GM23338 (cell line): ENCODE results near the gene GART. TPM values are rescaled to one million over a fixed set of nuclear protein-coding genes. Genes with fewer than 3 reads are reported as not detected.

ENCODE experiments used
- ATAC-seq: fragments of 200-7000 bp; cut with Tn5 transposase; 3 replicates; pipeline ENCODE4 v1.9.1; 2020
- DNase-seq: peaks from one replicate; pipeline ENCODE4 v3.0.0-alpha.2; 2015; ENCODE audit warnings: low spot score
- H2AFZ ChIP-seq: fragments of 200-600 bp; sonication (generic); 2 replicates; pipeline ENCODE4 v1.8.0; 2016; ENCODE audit warnings: antibody characterized with exemption, mild to moderate bottlenecking, moderate library complexity
- H3F3A ChIP-seq: fragments of 200-600 bp; sonication (generic); replicated peaks from 2 replicates; pipeline ENCODE4 v1.8.0; 2017; ENCODE audit warnings: antibody characterized with exemption, mixed run types, low read depth
- H3K27ac ChIP-seq: fragments of 200-600 bp; sonication (generic); 2 replicates; pipeline ENCODE4 v1.6.1; 2016; ENCODE audit warnings: low read depth
- H3K27me3 ChIP-seq: fragments of 200-600 bp; sonication (generic); 2 replicates; pipeline ENCODE4 v1.8.0; 2016; ENCODE audit warnings: mild to moderate bottlenecking, mixed run types, moderate library complexity; ENCODE audit not compliant: insufficient read depth
- H3K36me3 ChIP-seq: fragments of 200-600 bp; sonication (generic); 2 replicates; pipeline ENCODE4 v1.8.0; 2016; ENCODE audit warnings: mild to moderate bottlenecking; ENCODE audit not compliant: insufficient read depth
- H3K4me1 ChIP-seq: fragments of 200-600 bp; sonication (generic); 2 replicates; pipeline ENCODE4 v1.8.0; 2016; ENCODE audit warnings: mild to moderate bottlenecking, moderate library complexity; ENCODE audit not compliant: insufficient read depth
- H3K4me2 ChIP-seq: fragments of 200-600 bp; sonication (generic); 2 replicates; pipeline ENCODE4 v1.7.1; 2017; ENCODE audit warnings: mixed run types
- H3K4me3 ChIP-seq: fragments of 200-600 bp; sonication (generic); 2 replicates; pipeline ENCODE4 v1.6.1; 2016; ENCODE audit warnings: mixed run types
- H3K79me2 ChIP-seq: fragments of 200-600 bp; sonication (generic); replicated peaks from 2 replicates; pipeline ENCODE4 v1.8.0; 2017; ENCODE audit warnings: mild to moderate bottlenecking; ENCODE audit not compliant: insufficient read depth
- H3K9me2 ChIP-seq: fragments of 200-600 bp; sonication (generic); 2 replicates; pipeline ENCODE4 v1.8.0; 2017; ENCODE audit not compliant: insufficient read depth
- H4K20me1 ChIP-seq: fragments of 200-600 bp; sonication (generic); replicated peaks from 2 replicates; pipeline ENCODE4 v1.8.0; 2017; ENCODE audit warnings: mild to moderate bottlenecking; ENCODE audit not compliant: insufficient read depth
- H3K27ac Mint-ChIP-seq: 2 replicates; pipeline ENCODE4 v1.8.0; 2020; ENCODE audit warnings: inconsistent platforms, mild to moderate bottlenecking, moderate library complexity, mixed read lengths
- H3K27me3 Mint-ChIP-seq: 3 replicates; pipeline ENCODE4 v1.8.0; 2022; ENCODE audit warnings: low read depth, mild to moderate bottlenecking, moderate library complexity, mixed read lengths, inconsistent platforms; ENCODE audit not compliant: insufficient read depth, poor library complexity
- H3K36me3 Mint-ChIP-seq: 3 replicates; pipeline ENCODE4 v1.8.0; 2021; ENCODE audit warnings: low read depth, mild to moderate bottlenecking, inconsistent platforms, moderate library complexity, mixed read lengths
- H3K4me1 Mint-ChIP-seq: 3 replicates; pipeline ENCODE4 v1.8.0; 2020; ENCODE audit warnings: mild to moderate bottlenecking, inconsistent platforms, mixed read lengths
- H3K4me3 Mint-ChIP-seq: 3 replicates; pipeline ENCODE4 v1.8.0; 2021; ENCODE audit warnings: moderate library complexity, mild to moderate bottlenecking, inconsistent platforms, mixed read lengths
- H3K9me3 Mint-ChIP-seq: 3 replicates; pipeline ENCODE4 v1.8.0; 2020; ENCODE audit warnings: moderate library complexity, mild to moderate bottlenecking, inconsistent platforms, mixed read lengths
- JUNB ChIP-seq: IDR thresholded peaks from one replicate; pipeline ENCODE4 v1.6.1; 2016; ENCODE audit warnings: antibody characterized with exemption; ENCODE audit not compliant: unreplicated experiment
- NANOG ChIP-seq: IDR thresholded peaks from 2 replicates; pipeline ENCODE4 v1.6.1; 2016; ENCODE audit warnings: antibody characterized with exemption, borderline replicate concordance
- POLR2AphosphoS5 ChIP-seq: IDR thresholded peaks from 2 replicates; pipeline ENCODE4 v1.6.1; 2016; ENCODE audit warnings: antibody characterized with exemption, low read depth
- polyA plus RNA-seq: library from polyadenylated mRNA; unstranded; fragments of >200 nt; fragmentation: Nextera tagmentation; extraction: Ambion mirVana; gene quantifications from 2 replicates; pipeline ENCODE4 v1.2.1, GENCODE V29; 2016
- total RNA-seq: library from RNA; depleted of rRNA; stranded (reverse); fragments of >200 nt; shearing (Covaris generic); gene quantifications from 2 replicates; pipeline ENCODE4 v1.2.3, GENCODE V29; 2014
- TF ChIP-seq, protein P1 (sequence below), 2 experiments: fragments of 200-600 bp in 1 of 2; sonication (generic) in 1 of 2; conservative IDR thresholded peaks; 2 replicates each; pipeline versions ENCODE4 v1.5.1 to v1.6.1; 2016 to 2017; ENCODE audit warnings: antibody characterized with exemption in 2 of 2, low read depth in 2 of 2, mild to moderate bottlenecking in 2 of 2, moderate library complexity in 1 of 2
- TF ChIP-seq, protein P2 (sequence below): IDR thresholded peaks from one replicate; pipeline ENCODE4 v1.6.1; 2018; ENCODE audit warnings: antibody characterized with exemption; ENCODE audit not compliant: unreplicated experiment
- TF ChIP-seq, protein P3 (sequence below): IDR thresholded peaks from 2 replicates; pipeline ENCODE4 v1.6.1; 2016; ENCODE audit warnings: antibody characterized with exemption

The GART gene
- total and polyA plus RNA-seq, 2 experiments from 2014 or later: 87.6 to 224 TPM

DNA sequence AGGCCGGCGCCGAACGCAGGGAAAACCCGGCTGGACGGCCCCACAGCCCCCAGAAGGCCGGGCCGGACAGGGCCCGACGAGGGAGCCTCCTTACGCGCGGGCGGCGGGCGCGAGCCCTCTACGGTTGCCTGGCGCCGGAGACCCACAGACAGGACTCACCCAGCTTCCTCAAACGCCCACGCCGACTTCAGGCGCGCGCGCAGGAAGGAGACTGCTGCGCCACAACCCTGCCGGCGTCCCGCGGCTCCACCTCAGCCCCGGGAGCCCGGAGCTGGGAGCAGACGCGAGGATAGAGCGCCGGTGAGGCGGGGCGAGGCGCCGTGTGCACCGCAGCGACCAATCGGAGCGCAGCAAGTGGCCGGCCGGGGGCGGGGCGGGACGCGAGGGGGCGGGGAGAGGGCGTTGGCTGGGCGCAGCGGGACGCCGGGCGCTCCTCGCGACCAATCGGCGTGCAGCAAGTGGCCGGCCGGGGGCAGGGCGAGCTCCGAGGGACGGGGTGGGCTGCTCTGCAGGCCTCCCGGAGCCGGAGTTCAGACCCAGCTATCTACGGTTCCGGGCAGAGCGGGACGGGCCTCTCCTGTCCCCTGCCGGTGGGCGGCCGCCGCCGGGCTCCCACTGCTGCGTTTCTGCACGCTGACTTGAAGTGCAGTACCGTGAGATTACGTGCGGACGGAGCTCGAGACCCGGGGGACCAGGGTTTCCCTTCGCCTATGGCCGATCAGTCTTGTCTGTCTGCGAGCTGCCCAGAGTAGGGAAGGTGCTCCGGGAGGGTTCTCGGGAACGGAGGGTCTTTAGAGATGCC lies 62.0 kb downstream of the GART start, which contains the start of gene TMEM50B:
Gene TMEM50B (minus strand): TSS at position 296 of the 802 bp plus-strand sequence. CDS start 11,089 bp downstream, outside the sequence.
- H3K36me3 Mint-ChIP-seq: peaks cover 3% of the 10 kb centered on the region; the same call in 1 of the 3 replicates
- no peak for TF ChIP-seq NANOG
- TF ChIP-seq, protein P1, sequence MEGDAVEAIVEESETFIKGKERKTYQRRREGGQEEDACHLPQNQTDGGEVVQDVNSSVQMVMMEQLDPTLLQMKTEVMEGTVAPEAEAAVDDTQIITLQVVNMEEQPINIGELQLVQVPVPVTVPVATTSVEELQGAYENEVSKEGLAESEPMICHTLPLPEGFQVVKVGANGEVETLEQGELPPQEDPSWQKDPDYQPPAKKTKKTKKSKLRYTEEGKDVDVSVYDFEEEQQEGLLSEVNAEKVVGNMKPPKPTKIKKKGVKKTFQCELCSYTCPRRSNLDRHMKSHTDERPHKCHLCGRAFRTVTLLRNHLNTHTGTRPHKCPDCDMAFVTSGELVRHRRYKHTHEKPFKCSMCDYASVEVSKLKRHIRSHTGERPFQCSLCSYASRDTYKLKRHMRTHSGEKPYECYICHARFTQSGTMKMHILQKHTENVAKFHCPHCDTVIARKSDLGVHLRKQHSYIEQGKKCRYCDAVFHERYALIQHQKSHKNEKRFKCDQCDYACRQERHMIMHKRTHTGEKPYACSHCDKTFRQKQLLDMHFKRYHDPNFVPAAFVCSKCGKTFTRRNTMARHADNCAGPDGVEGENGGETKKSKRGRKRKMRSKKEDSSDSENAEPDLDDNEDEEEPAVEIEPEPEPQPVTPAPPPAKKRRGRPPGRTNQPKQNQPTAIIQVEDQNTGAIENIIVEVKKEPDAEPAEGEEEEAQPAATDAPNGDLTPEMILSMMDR (conservative IDR thresholded peaks at IDR 0.05; ENCODE audit: low read depth in 2 of 2): peak; percentile 31 to 43; a peak in 3 of 4 replicates
- no peak for TF ChIP-seq JUNB
- TF ChIP-seq POLR2AphosphoS5: peak; percentile 81
- TF ChIP-seq, protein P2, sequence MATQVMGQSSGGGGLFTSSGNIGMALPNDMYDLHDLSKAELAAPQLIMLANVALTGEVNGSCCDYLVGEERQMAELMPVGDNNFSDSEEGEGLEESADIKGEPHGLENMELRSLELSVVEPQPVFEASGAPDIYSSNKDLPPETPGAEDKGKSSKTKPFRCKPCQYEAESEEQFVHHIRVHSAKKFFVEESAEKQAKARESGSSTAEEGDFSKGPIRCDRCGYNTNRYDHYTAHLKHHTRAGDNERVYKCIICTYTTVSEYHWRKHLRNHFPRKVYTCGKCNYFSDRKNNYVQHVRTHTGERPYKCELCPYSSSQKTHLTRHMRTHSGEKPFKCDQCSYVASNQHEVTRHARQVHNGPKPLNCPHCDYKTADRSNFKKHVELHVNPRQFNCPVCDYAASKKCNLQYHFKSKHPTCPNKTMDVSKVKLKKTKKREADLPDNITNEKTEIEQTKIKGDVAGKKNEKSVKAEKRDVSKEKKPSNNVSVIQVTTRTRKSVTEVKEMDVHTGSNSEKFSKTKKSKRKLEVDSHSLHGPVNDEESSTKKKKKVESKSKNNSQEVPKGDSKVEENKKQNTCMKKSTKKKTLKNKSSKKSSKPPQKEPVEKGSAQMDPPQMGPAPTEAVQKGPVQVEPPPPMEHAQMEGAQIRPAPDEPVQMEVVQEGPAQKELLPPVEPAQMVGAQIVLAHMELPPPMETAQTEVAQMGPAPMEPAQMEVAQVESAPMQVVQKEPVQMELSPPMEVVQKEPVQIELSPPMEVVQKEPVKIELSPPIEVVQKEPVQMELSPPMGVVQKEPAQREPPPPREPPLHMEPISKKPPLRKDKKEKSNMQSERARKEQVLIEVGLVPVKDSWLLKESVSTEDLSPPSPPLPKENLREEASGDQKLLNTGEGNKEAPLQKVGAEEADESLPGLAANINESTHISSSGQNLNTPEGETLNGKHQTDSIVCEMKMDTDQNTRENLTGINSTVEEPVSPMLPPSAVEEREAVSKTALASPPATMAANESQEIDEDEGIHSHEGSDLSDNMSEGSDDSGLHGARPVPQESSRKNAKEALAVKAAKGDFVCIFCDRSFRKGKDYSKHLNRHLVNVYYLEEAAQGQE: no peak
- Histone ChIP-seq H3F3A (peaks cover 13% of the 10 kb centered on the region; the same call in 1 of the 2 replicates), H4K20me1 (peaks cover 4% of the 10 kb centered on the region; the same call in 1 of the 2 replicates), H3K36me3 (no peaks in the 10 kb centered on the region), H3K79me2 (peaks cover 29% of the 10 kb centered on the region), H3K27ac (peak within 1 kb of the TSS; percentile 35; the same call in 1 of the 2 replicates), H3K27me3 (peaks cover 4% of the 10 kb centered on the region; the same call in 1 of the 2 replicates), H2AFZ (peak within 1 kb of the TSS; percentile 95), H3K4me3 (peak within 1 kb of the TSS; percentile 98), H3K4me2 (peak within 1 kb of the TSS; percentile 91), H3K4me1 (peaks cover 8% of the 10 kb centered on the region; the same call in 1 of the 2 replicates), H3K9me2 (no peaks in the 10 kb centered on the region)
- H3K27ac Mint-ChIP-seq: peak within 1 kb of the TSS; percentile 93
- ATAC-seq: peak; percentile 91
- H3K27me3 Mint-ChIP-seq: peaks cover 14% of the 10 kb centered on the region
- peak; percentile 95 for DNase-seq
- peaks cover 8% of the 10 kb centered on the region for H3K4me1 Mint-ChIP-seq
- peak within 1 kb of the TSS; percentile 92 for H3K4me3 Mint-ChIP-seq
- H3K9me3 Mint-ChIP-seq: peaks cover 3% of the 10 kb centered on the region; the same call in 1 of the 3 replicates

DNA sequence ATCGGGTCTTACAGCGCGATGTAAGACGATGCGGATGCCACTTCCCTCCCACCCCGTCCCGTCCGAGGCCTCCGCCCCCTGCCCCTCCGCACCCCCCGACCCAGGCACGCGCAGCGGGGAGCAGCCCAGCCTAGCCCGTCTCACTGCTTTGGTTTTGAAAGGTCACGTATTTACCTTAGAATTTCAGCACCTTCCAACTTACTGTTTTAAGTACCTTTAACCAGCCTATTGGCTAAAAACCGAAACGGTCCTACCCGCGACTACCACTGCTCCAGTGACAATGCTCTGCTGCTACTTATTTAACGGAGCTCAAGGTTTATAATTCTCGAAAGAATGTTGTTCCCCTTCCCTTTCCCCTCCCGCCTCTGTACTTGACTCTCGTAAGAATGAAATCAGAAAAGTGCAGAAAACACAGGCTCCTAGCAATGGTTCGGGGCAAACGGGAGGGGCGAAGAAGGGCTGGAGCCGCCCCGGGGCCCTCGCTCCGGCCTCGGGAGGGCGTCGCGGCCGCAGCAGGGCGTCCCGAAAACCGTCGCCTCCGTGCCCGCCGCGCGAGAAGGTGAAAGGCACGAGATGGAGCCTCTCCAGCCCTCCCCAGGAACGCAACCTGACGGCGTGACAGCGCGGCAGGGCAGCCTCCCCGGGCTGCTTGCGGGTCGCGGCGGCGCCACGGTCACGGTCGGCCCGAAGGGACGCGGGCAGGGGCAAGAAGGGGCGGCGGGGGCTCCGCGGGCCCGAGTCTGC lies 62.8 kb downstream of the GART start:
- peaks cover 3% of the 10 kb centered on the region; the same call in 1 of the 3 replicates for H3K36me3 Mint-ChIP-seq
- Histone ChIP-seq H3K9me2 (no peaks in the 10 kb centered on the region), H3K36me3 (no peaks in the 10 kb centered on the region), H3K27ac (no peak overlapping the region), H4K20me1 (peaks cover 4% of the 10 kb centered on the region; the same call in 1 of the 2 replicates), H3K4me2 (peak overlapping the region; percentile 91), H3K27me3 (peaks cover 4% of the 10 kb centered on the region; the same call in 1 of the 2 replicates), H3F3A (peaks cover 11% of the 10 kb centered on the region; the same call in 1 of the 2 replicates), H2AFZ (peak overlapping the region; percentile 95), H3K79me2 (peaks cover 29% of the 10 kb centered on the region), H3K4me1 (peaks cover 8% of the 10 kb centered on the region; the same call in 1 of the 2 replicates), H3K4me3 (peak overlapping the region; percentile 98)
- peaks cover 14% of the 10 kb centered on the region for H3K27me3 Mint-ChIP-seq
- ATAC-seq (peak; percentile 24), DNase-seq (peak; percentile 71)
- peaks cover 8% of the 10 kb centered on the region for H3K4me1 Mint-ChIP-seq
- peak overlapping the region; percentile 78 for H3K4me3 Mint-ChIP-seq
- TF ChIP-seq, protein P1 (conservative IDR thresholded peaks at IDR 0.05; ENCODE audit: low read depth in 2 of 2): 0 out of 4 replicates have a peak, but pooled peaks of 1 of the 2 experiments have one; percentile 10
- TF ChIP-seq, protein P3, sequence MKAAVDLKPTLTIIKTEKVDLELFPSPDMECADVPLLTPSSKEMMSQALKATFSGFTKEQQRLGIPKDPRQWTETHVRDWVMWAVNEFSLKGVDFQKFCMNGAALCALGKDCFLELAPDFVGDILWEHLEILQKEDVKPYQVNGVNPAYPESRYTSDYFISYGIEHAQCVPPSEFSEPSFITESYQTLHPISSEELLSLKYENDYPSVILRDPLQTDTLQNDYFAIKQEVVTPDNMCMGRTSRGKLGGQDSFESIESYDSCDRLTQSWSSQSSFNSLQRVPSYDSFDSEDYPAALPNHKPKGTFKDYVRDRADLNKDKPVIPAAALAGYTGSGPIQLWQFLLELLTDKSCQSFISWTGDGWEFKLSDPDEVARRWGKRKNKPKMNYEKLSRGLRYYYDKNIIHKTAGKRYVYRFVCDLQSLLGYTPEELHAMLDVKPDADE: no peak
- peaks cover 3% of the 10 kb centered on the region; the same call in 1 of the 3 replicates for H3K9me3 Mint-ChIP-seq
- no peak overlapping the region for H3K27ac Mint-ChIP-seq
